OCI-LY7 (cell line): ENCODE measurements around the gene CAPZA3. TPM values are rescaled to one million over a fixed set of nuclear protein-coding genes. Genes with fewer than 3 reads are reported as not detected.
"Not testable (repeated sequence)": the region's sequence is repeated elsewhere in the genome, so short reads cannot be mapped to it uniquely, and the experiment has no call there.

Experiments used
- BruUV-seq: library from RNA; stranded (reverse); fragments of 400-500 nt; replicated peaks from 2 replicates; lab custom pipeline; 2021; lab: Mats Ljungman, UMichigan
- CTCF ChIA-PET: fragments of 300-600 bp; sonication (Branson Sonifier 250); formaldehyde crosslinking; loops from one replicate; lab custom pipeline; 2022; ENCODE audit warnings: antibody characterized with exemption; ENCODE audit not compliant: unreplicated experiment; lab: Charles Lee
- POLR2A ChIA-PET: fragments of 300-600 bp; sonication (Branson Sonifier 250); formaldehyde crosslinking; loops from one replicate; lab custom pipeline; 2022; ENCODE audit warnings: antibody characterized with exemption; lab: Charles Lee
- DNase-seq: peaks from one replicate; pipeline ENCODE4 v3.0.0-alpha.2; 2015; ENCODE audit warnings: low spot score
- H2AFZ ChIP-seq: fragments of 200-600 bp; sonication (generic), shearing (Covaris generic); 2 replicates; pipeline ENCODE4 v1.6.1; 2014; ENCODE audit warnings: mild to moderate bottlenecking, antibody characterized with exemption, low read length, moderate library complexity
- H3K27ac ChIP-seq: fragments of 200-600 bp; sonication (generic); 2 replicates; pipeline ENCODE4 v1.5.1; 2014; ENCODE audit warnings: mixed run types, low read depth, mild to moderate bottlenecking, moderate library complexity, low read length, inconsistent platforms; ENCODE audit not compliant: poor library complexity, severe bottlenecking
- H3K36me3 ChIP-seq: fragments of 200-600 bp; sonication (generic); 2 replicates; pipeline ENCODE4 v1.6.1; 2014; ENCODE audit warnings: mild to moderate bottlenecking, antibody characterized with exemption, low read length, moderate library complexity, mixed read lengths; ENCODE audit not compliant: insufficient read depth
- H3K4me1 ChIP-seq: fragments of 200-600 bp; sonication (generic); 2 replicates; pipeline ENCODE4 v1.5.1; 2014; ENCODE audit warnings: mild to moderate bottlenecking, low read length; ENCODE audit not compliant: insufficient read depth, poor library complexity, severe bottlenecking
- H3K4me2 ChIP-seq: fragments of 200-600 bp; sonication (generic); 2 replicates; pipeline ENCODE4 v1.6.1; 2014; ENCODE audit warnings: mild to moderate bottlenecking, low read length
- H3K4me3 ChIP-seq: fragments of 200-600 bp; sonication (generic); 2 replicates; pipeline ENCODE4 v1.5.1; 2014; ENCODE audit warnings: mild to moderate bottlenecking, low read depth, low read length; ENCODE audit not compliant: poor library complexity, severe bottlenecking
- H3K79me2 ChIP-seq: fragments of 200-600 bp; sonication (generic); 2 replicates; pipeline ENCODE4 v1.6.1; 2016; ENCODE audit warnings: low read depth, mild to moderate bottlenecking, low read length, moderate library complexity, mixed read lengths; ENCODE audit not compliant: insufficient read depth
- H3K9me2 ChIP-seq: fragments of 200-600 bp; sonication (generic); 2 replicates; pipeline ENCODE4 v1.6.1; 2016; ENCODE audit warnings: mild to moderate bottlenecking, low read length, mixed read lengths; ENCODE audit not compliant: insufficient read depth
- H3K9me3 ChIP-seq: fragments of 200-600 bp; sonication (generic); 2 replicates; pipeline ENCODE4 v1.6.1; 2014; ENCODE audit warnings: mild to moderate bottlenecking, mixed run types, low read length, mixed read lengths
- H4K20me1 ChIP-seq: fragments of 200-600 bp; sonication (generic); 2 replicates; pipeline ENCODE4 v1.6.1; 2014; ENCODE audit warnings: mild to moderate bottlenecking, antibody characterized with exemption, low read length, moderate library complexity, mixed read lengths; ENCODE audit not compliant: insufficient read depth
- CTCF ChIP-seq: fragments of 200-600 bp; sonication (generic); conservative IDR thresholded peaks from 2 replicates; pipeline ENCODE4 v1.5.1; 2014; ENCODE audit warnings: mild to moderate bottlenecking, antibody characterized with exemption, low read length, moderate library complexity, mixed read lengths
- EZH2phosphoT487 ChIP-seq: fragments of 200-600 bp; sonication (generic); IDR thresholded peaks from 2 replicates; pipeline ENCODE4 v1.6.1; 2018; ENCODE audit warnings: low read depth, borderline replicate concordance, mild to moderate bottlenecking, mixed run types, antibody characterized with exemption, low read length, moderate library complexity, mixed read lengths
- intact Hi-C: fragments of 100-400 bp; cut with micrococcal nuclease; formaldehyde crosslinking; loops from one replicate; pipeline ENCODE4 v1.10.0; 2022; ENCODE audit not compliant: unreplicated experiment
- total RNA-seq, 2 experiments: library from RNA; depleted of rRNA in 1 of 2; stranded (reverse); fragments of >200 nt in 1 of 2; shearing (Covaris generic) in 1 of 2; gene quantifications; 2 replicates each; pipeline ENCODE4 v1.2.3, GENCODE V29; 2014 to 2022

The CAPZA3 gene
- total RNA-seq, 2 experiments from 2014 or later: not detected

- Histone ChIP-seq H2AFZ (no peak overlapping the region), H3K4me3 (no peak overlapping the region), H3K9me3 (no peaks in the 10 kb centered on the region), H3K79me2 (no peaks in the 10 kb centered on the region), H3K9me2 (no peaks in the 10 kb centered on the region), H4K20me1 (no peaks in the 10 kb centered on the region), H3K4me2 (no peak overlapping the region), H3K36me3 (no peaks in the 10 kb centered on the region), H3K27ac (no peak overlapping the region), H3K4me1 (no peaks in the 10 kb centered on the region)
- intact Hi-C loops: no loop called here
- BruUV-seq: no TSS peak
- TF ChIP-seq CTCF (no peak), EZH2phosphoT487 (no peak)
- POLR2A ChIA-PET: no interaction called here
- CTCF ChIA-PET: no interaction called here
- DNase-seq: no peak
Observed at GRCh38 chr12:18690653-18691052, 47.3 kb upstream of the CAPZA3 start.

GRCh38 chr12:18693986-18694385 lies 43.9 kb upstream of the CAPZA3 start:
- H3K27ac ChIP-seq, H4K20me1 ChIP-seq, H3K4me2 ChIP-seq, H3K36me3 ChIP-seq, H3K9me3 ChIP-seq, intact Hi-C loops, POLR2A ChIA-PET, H3K4me3 ChIP-seq, H2AFZ ChIP-seq, H3K9me2 ChIP-seq, H3K79me2 ChIP-seq, H3K4me1 ChIP-seq, BruUV-seq, CTCF ChIA-PET, DNase-seq: not testable (repeated sequence)

- H3K79me2 ChIP-seq: no peaks in the 10 kb centered on the region
- H4K20me1 ChIP-seq: no peaks in the 10 kb centered on the region
- no peak overlapping the region for H3K27ac ChIP-seq
- no peak for DNase-seq
- H3K9me3 ChIP-seq: no peaks in the 10 kb centered on the region
- ChIA-PET POLR2A (no interaction called here), CTCF (no interaction called here)
- H3K4me2 ChIP-seq: no peak overlapping the region
- H3K36me3 ChIP-seq: no peaks in the 10 kb centered on the region
- no peak overlapping the region for H3K4me3 ChIP-seq
- no TSS peak for BruUV-seq
- H2AFZ ChIP-seq: no peak overlapping the region
- intact Hi-C loops: no loop called here
- no peaks in the 10 kb centered on the region for H3K9me2 ChIP-seq
- TF ChIP-seq CTCF (no peak), EZH2phosphoT487 (no peak)
- no peaks in the 10 kb centered on the region for H3K4me1 ChIP-seq
Observed at GRCh38 chr12:18696971-18697602, 40.8 kb upstream of the CAPZA3 start.
